GM23338 (cell line): ENCODE measurements around the gene DYNLRB1. TPM values are rescaled to one million over a fixed set of nuclear protein-coding genes. Genes with fewer than 3 reads are reported as not detected.

Source experiments
- ATAC-seq: fragments of 200-7000 bp; cut with Tn5 transposase; 3 replicates; pipeline ENCODE4 v1.9.1; 2020
- DNase-seq: peaks from one replicate; pipeline ENCODE4 v3.0.0-alpha.2; 2015; ENCODE audit warnings: low spot score
- H2AFZ ChIP-seq: fragments of 200-600 bp; sonication (generic); 2 replicates; pipeline ENCODE4 v1.8.0; 2016; ENCODE audit warnings: antibody characterized with exemption, mild to moderate bottlenecking, moderate library complexity
- H3F3A ChIP-seq: fragments of 200-600 bp; sonication (generic); replicated peaks from 2 replicates; pipeline ENCODE4 v1.8.0; 2017; ENCODE audit warnings: antibody characterized with exemption, mixed run types, low read depth
- H3K27ac ChIP-seq: fragments of 200-600 bp; sonication (generic); 2 replicates; pipeline ENCODE4 v1.6.1; 2016; ENCODE audit warnings: low read depth
- H3K27me3 ChIP-seq: fragments of 200-600 bp; sonication (generic); 2 replicates; pipeline ENCODE4 v1.8.0; 2016; ENCODE audit warnings: mild to moderate bottlenecking, mixed run types, moderate library complexity; ENCODE audit not compliant: insufficient read depth
- H3K36me3 ChIP-seq: fragments of 200-600 bp; sonication (generic); 2 replicates; pipeline ENCODE4 v1.8.0; 2016; ENCODE audit warnings: mild to moderate bottlenecking; ENCODE audit not compliant: insufficient read depth
- H3K4me1 ChIP-seq: fragments of 200-600 bp; sonication (generic); 2 replicates; pipeline ENCODE4 v1.8.0; 2016; ENCODE audit warnings: mild to moderate bottlenecking, moderate library complexity; ENCODE audit not compliant: insufficient read depth
- H3K4me2 ChIP-seq: fragments of 200-600 bp; sonication (generic); 2 replicates; pipeline ENCODE4 v1.7.1; 2017; ENCODE audit warnings: mixed run types
- H3K4me3 ChIP-seq: fragments of 200-600 bp; sonication (generic); 2 replicates; pipeline ENCODE4 v1.6.1; 2016; ENCODE audit warnings: mixed run types
- H3K79me2 ChIP-seq: fragments of 200-600 bp; sonication (generic); replicated peaks from 2 replicates; pipeline ENCODE4 v1.8.0; 2017; ENCODE audit warnings: mild to moderate bottlenecking; ENCODE audit not compliant: insufficient read depth
- H3K9me2 ChIP-seq: fragments of 200-600 bp; sonication (generic); 2 replicates; pipeline ENCODE4 v1.8.0; 2017; ENCODE audit not compliant: insufficient read depth
- H4K20me1 ChIP-seq: fragments of 200-600 bp; sonication (generic); replicated peaks from 2 replicates; pipeline ENCODE4 v1.8.0; 2017; ENCODE audit warnings: mild to moderate bottlenecking; ENCODE audit not compliant: insufficient read depth
- H3K27ac Mint-ChIP-seq: 2 replicates; pipeline ENCODE4 v1.8.0; 2020; ENCODE audit warnings: inconsistent platforms, mild to moderate bottlenecking, moderate library complexity, mixed read lengths
- H3K27me3 Mint-ChIP-seq: 3 replicates; pipeline ENCODE4 v1.8.0; 2022; ENCODE audit warnings: low read depth, mild to moderate bottlenecking, moderate library complexity, mixed read lengths, inconsistent platforms; ENCODE audit not compliant: insufficient read depth, poor library complexity
- H3K36me3 Mint-ChIP-seq: 3 replicates; pipeline ENCODE4 v1.8.0; 2021; ENCODE audit warnings: low read depth, mild to moderate bottlenecking, inconsistent platforms, moderate library complexity, mixed read lengths
- H3K4me1 Mint-ChIP-seq: 3 replicates; pipeline ENCODE4 v1.8.0; 2020; ENCODE audit warnings: mild to moderate bottlenecking, inconsistent platforms, mixed read lengths
- H3K4me3 Mint-ChIP-seq: 3 replicates; pipeline ENCODE4 v1.8.0; 2021; ENCODE audit warnings: moderate library complexity, mild to moderate bottlenecking, inconsistent platforms, mixed read lengths
- H3K9me3 Mint-ChIP-seq: 3 replicates; pipeline ENCODE4 v1.8.0; 2020; ENCODE audit warnings: moderate library complexity, mild to moderate bottlenecking, inconsistent platforms, mixed read lengths
- EZH2 ChIP-seq: fragments of 200-600 bp; sonication (generic); IDR thresholded peaks from one replicate; pipeline ENCODE4 v1.8.0; 2017; ENCODE audit warnings: antibody characterized with exemption, mild to moderate bottlenecking, low read depth; ENCODE audit not compliant: unreplicated experiment
- NANOG ChIP-seq: IDR thresholded peaks from 2 replicates; pipeline ENCODE4 v1.6.1; 2016; ENCODE audit warnings: antibody characterized with exemption, borderline replicate concordance
- polyA plus RNA-seq: library from polyadenylated mRNA; unstranded; fragments of >200 nt; fragmentation: Nextera tagmentation; extraction: Ambion mirVana; gene quantifications from 2 replicates; pipeline ENCODE4 v1.2.1, GENCODE V29; 2016
- total RNA-seq: library from RNA; depleted of rRNA; stranded (reverse); fragments of >200 nt; shearing (Covaris generic); gene quantifications from 2 replicates; pipeline ENCODE4 v1.2.3, GENCODE V29; 2014
- TF ChIP-seq, protein P1 (sequence below), 2 experiments: fragments of 200-600 bp in 1 of 2; sonication (generic) in 1 of 2; conservative IDR thresholded peaks; 2 replicates each; pipeline versions ENCODE4 v1.5.1 to v1.6.1; 2016 to 2017; ENCODE audit warnings: antibody characterized with exemption in 2 of 2, low read depth in 2 of 2, mild to moderate bottlenecking in 2 of 2, moderate library complexity in 1 of 2

Gene DYNLRB1
- total and polyA plus RNA-seq, 2 experiments from 2014 or later = 107 to 376 TPM

DNA sequence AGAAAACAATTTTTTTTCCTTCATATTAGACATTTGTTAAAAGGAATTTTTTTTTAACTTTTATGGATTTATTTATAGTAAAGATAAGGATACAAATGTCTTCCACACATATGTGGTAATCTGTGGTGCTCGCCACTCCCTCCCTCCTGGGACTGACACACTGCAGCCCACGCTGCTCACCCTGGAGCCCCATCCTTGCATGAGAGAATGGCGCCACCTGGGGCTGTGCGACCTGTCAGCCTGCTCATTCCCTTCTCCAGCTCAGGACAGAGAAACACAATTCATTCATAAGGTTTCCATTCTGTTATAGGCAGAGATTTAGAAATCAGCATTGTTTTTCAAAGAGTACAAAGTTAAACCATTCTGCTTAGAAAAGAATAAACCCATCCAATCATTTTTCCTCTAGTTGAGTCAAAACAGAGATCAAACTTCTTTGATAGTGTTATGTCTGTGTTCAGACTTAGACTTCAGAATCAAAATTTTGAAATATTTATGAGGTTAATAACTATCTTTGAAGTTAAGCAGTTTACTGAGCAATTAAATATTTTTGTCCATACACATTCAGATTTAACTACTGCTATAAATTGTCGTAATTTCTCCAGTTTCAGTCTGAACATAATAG is 42.8 kb upstream of the DYNLRB1 start:
- H3K27ac Mint-ChIP-seq = no peak overlapping the region
- peaks cover 5% of the 10 kb centered on the region; the same call in 1 of the 3 replicates for H3K9me3 Mint-ChIP-seq

DNA sequence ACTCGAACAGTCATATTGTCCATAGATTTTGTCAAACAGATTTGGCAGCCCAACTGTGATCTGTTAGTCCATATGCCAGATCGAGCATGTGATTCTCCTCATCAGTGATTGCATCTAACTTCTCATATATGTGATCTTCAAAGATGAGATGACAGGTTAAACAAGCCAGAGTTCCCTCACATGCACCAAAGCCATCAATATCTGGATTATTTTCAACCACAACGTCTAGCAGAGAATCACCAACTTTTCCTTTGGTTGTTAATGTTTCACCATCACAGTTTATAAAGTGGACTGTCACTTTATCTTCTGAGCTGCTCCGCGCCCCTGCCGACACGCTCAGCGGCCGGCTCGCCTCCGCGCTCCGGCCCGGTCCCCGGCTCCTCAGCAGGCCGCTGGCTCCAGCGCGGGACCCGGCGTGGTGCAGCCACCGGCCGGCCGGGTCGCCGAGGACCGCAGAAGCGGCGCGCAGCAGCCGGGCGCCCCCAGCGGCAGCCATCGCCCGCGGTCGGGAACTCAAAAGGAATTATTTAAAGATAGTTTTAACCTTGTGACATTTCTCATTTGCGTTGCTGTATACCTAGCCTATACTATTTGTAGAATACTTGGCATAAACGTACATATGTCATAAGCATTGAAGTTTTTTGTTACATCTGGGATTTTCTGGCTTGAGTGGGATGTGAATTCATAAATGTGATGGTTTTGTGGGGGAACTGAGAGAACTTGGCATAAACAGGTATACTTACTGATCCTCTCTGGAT is 40.1 kb upstream of the DYNLRB1 start:
- peaks cover 77% of the 10 kb centered on the region for H3K36me3 Mint-ChIP-seq
- DNase-seq = peak; percentile 60

More for the DNA sequence above, 42.8 kb upstream of the DYNLRB1 start:
- Histone ChIP-seq H3F3A (0 out of 2 replicates have a peak, but pooled peaks cover 5% of the 10 kb centered on the region), H3K79me2 (no peaks in the 10 kb centered on the region), H3K27ac (no peak overlapping the region), H3K4me3 (no peak overlapping the region), H4K20me1 (peaks cover 10% of the 10 kb centered on the region; the same call in 1 of the 2 replicates), H2AFZ (no peak overlapping the region), H3K4me1 (no peaks in the 10 kb centered on the region), H3K27me3 (no peaks in the 10 kb centered on the region), H3K36me3 (peaks cover 12% of the 10 kb centered on the region; the same call in 1 of the 2 replicates), H3K9me2 (no peaks in the 10 kb centered on the region), H3K4me2 (no peak overlapping the region)
- no peaks in the 10 kb centered on the region for H3K4me1 Mint-ChIP-seq
- DNase-seq (peak; percentile 71), ATAC-seq (peak; percentile 96)
- no peak for TF ChIP-seq EZH2
- TF ChIP-seq, protein P1, sequence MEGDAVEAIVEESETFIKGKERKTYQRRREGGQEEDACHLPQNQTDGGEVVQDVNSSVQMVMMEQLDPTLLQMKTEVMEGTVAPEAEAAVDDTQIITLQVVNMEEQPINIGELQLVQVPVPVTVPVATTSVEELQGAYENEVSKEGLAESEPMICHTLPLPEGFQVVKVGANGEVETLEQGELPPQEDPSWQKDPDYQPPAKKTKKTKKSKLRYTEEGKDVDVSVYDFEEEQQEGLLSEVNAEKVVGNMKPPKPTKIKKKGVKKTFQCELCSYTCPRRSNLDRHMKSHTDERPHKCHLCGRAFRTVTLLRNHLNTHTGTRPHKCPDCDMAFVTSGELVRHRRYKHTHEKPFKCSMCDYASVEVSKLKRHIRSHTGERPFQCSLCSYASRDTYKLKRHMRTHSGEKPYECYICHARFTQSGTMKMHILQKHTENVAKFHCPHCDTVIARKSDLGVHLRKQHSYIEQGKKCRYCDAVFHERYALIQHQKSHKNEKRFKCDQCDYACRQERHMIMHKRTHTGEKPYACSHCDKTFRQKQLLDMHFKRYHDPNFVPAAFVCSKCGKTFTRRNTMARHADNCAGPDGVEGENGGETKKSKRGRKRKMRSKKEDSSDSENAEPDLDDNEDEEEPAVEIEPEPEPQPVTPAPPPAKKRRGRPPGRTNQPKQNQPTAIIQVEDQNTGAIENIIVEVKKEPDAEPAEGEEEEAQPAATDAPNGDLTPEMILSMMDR (conservative IDR thresholded peaks at IDR 0.05; ENCODE audit: low read depth in 2 of 2) = peak; percentile 60 to 79
- no peaks in the 10 kb centered on the region for H3K27me3 Mint-ChIP-seq
- peaks cover 57% of the 10 kb centered on the region for H3K36me3 Mint-ChIP-seq
- no peak overlapping the region for H3K4me3 Mint-ChIP-seq

More for the DNA sequence above, 40.1 kb upstream of the DYNLRB1 start:
- no peaks in the 10 kb centered on the region for H3K27me3 ChIP-seq
- H3K27ac ChIP-seq = no peak overlapping the region
- 0 out of 2 replicates have a peak, but pooled peaks cover 5% of the 10 kb centered on the region for H3F3A ChIP-seq
- H3K4me3 Mint-ChIP-seq = no peak overlapping the region
- H3K4me2 ChIP-seq = no peak overlapping the region
- no peak overlapping the region for H3K27ac Mint-ChIP-seq
- no peaks in the 10 kb centered on the region for H3K4me1 Mint-ChIP-seq
- 0 out of 2 replicates have a peak, but pooled peaks cover 4% of the 10 kb centered on the region for H3K79me2 ChIP-seq
- peaks cover 4% of the 10 kb centered on the region; the same call in 1 of the 2 replicates for H4K20me1 ChIP-seq
- H3K36me3 ChIP-seq = peaks cover 32% of the 10 kb centered on the region
- TF ChIP-seq NANOG = no peak
- TF ChIP-seq, protein P1 (conservative IDR thresholded peaks at IDR 0.05; ENCODE audit: low read depth in 2 of 2) = peak in 1 of 2 experiments; percentile 49; a peak in 3 of 4 replicates
- H3K27me3 Mint-ChIP-seq = no peaks in the 10 kb centered on the region
- H3K9me2 ChIP-seq = no peaks in the 10 kb centered on the region
- no peak overlapping the region for H2AFZ ChIP-seq
- no peak overlapping the region for H3K4me3 ChIP-seq
- peaks cover 5% of the 10 kb centered on the region; the same call in 1 of the 3 replicates for H3K9me3 Mint-ChIP-seq
- H3K4me1 ChIP-seq = no peaks in the 10 kb centered on the region
- ATAC-seq = peak; percentile 97
